Esophagus muscularis mucosa (tissue), 4 donors: ENCODE measurements around the gene RASSF1. TPM values are rescaled to one million over a fixed set of nuclear protein-coding genes. Genes with fewer than 3 reads are reported as not detected.
A peak's percentile ranks its signal among the peaks of the same experiment; 100 is the strongest.

Experiments
- DNase-seq: peaks from one replicate; pipeline ENCODE4 v3.0.0-alpha.2; 2017; ENCODE audit errors: extremely low spot score
- H3K27ac ChIP-seq, 4 donors: fragments of 200-600 bp; sonication (generic); replicated peaks in 1 of 4; 1 replicate in 3 of 4; 2 replicates in 1 of 4; pipeline ENCODE4 v1.5.1; 2016 to 2019; ENCODE audit warnings: mild to moderate bottlenecking in 1 of 4
- H3K27me3 ChIP-seq, 4 donors: fragments of 200-600 bp; sonication (generic); one replicate each; pipeline versions ENCODE4 v1.5.1 to v1.6.0; 2016 to 2019
- H3K36me3 ChIP-seq, 4 donors: fragments of 200-600 bp; sonication (generic); one replicate each; pipeline ENCODE4 v1.5.1; 2016 to 2019
- H3K4me1 ChIP-seq, 4 donors: fragments of 200-600 bp; sonication (generic); one replicate each; pipeline ENCODE4 v1.5.1; 2016 to 2019
- H3K4me3 ChIP-seq, 4 donors: fragments of 200-600 bp; sonication (generic); 1 replicate in 2 of 4; 2 replicates in 2 of 4; pipeline ENCODE4 v1.5.1; 2016 to 2019; ENCODE audit warnings: mild to moderate bottlenecking in 4 of 4, moderate library complexity in 1 of 4
- H3K9me3 ChIP-seq, 4 donors: fragments of 200-600 bp; sonication (generic); 1 replicate in 3 of 4; 2 replicates in 1 of 4; pipeline ENCODE4 v1.5.1; 2016 to 2019
- EP300 ChIP-seq: sonication (generic); formaldehyde crosslinking; IDR thresholded peaks from one replicate; pipeline ENCODE4 v1.6.1; 2017; ENCODE audit warnings: antibody characterized with exemption
- POLR2A ChIP-seq: fragments of 450-650 bp; IDR thresholded peaks from one replicate; pipeline ENCODE4 v1.6.1; 2017; ENCODE audit warnings: antibody characterized with exemption, moderate library complexity, mild to moderate bottlenecking, low read depth
- POLR2AphosphoS5 ChIP-seq, 2 donors: sonication (generic); formaldehyde crosslinking; IDR thresholded peaks; one replicate each; pipeline ENCODE4 v1.6.1; 2017; ENCODE audit warnings: antibody characterized with exemption in 2 of 2
- WGBS: methylation state at CpG from one replicate; pipeline ENCODE4 v1.1.5; 2018; 5-methylcytosine and 5-hydroxymethylcytosine counted together
- intact Hi-C: fragments of 100-400 bp; cut with DNase I; formaldehyde crosslinking; loops from one replicate; pipeline ENCODE4 v1.15.1; 2023
- total RNA-seq, 4 donors: library from RNA; depleted of rRNA; stranded (reverse); fragments of >200 nt; gene quantifications; one replicate each; pipeline versions ENCODE4 v1.1.0 to v1.2.1, GENCODE V29; 2016
- TF ChIP-seq, protein P1 (sequence below), 3 experiments: fragments of 200-600 bp in 2 of 3; fragments of 450-650 bp in 1 of 3; sonication (generic) in 2 of 3; IDR thresholded peaks; one replicate each; pipeline ENCODE4 v1.5.1; 2017 to 2019; ENCODE audit warnings: antibody characterized with exemption in 3 of 3, mild to moderate bottlenecking in 2 of 3, moderate library complexity in 1 of 3

Gene RASSF1
- total RNA-seq, 4 donors from 2014 or later = 28.7 to 44.2 (median 33.2) TPM

DNA sequence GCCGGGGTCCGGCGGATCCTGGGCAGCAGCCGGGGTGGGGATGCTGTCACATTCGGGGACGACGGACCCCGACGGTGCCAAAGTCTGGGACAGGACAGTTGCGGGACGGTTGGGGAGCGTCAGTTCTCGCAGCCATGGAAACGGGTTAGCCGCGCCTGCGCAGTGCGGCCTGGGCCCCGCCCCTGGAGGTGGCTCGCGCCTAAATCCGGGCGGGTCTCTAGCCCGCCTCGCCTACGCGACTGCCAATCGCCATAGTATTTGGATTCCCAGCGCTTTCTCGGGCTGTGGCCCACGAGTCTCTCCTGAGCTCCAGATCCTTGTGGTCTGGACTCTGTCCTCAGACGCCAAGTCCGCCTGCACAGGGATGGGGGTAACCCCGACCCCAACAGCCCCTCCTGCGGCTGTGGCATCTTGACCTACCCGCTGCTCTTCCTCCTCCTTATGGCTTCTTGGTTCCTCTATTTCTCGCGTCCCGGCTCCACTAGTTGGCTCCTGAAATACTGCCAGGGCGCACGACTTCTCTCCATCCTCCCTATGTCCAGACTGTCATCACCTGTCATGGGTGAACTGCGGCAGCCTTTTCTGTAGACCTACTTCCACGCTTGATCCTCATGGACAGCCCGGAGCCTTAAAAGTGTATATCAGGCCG lies 5.1 kb upstream of the RASSF1 start, which contains the start of gene ZMYND10:
Gene ZMYND10 (minus strand): TSS at position 147 of the 649 bp plus-strand sequence. CDS start 153 bp downstream, outside the sequence.
- Histone ChIP-seq H3K4me3 (peak within 1 kb of the TSS; percentile 33 to 57 (median 40)), H3K9me3 (no peaks in the 10 kb centered on the region), H3K4me1 (peaks cover 41 to 59% (median 56%) of the 10 kb centered on the region in 4 donors), H3K27ac (no peak within 1 kb of the TSS), H3K27me3 (peaks cover 0 to 3% (median 0%) of the 10 kb centered on the region in 4 donors), H3K36me3 (peaks cover 0 to 20% (median 13%) of the 10 kb centered on the region in 4 donors)
- DNase-seq = no peak
- WGBS = 26% methylated on average over 17 of the region's 45 CpGs
- intact Hi-C loops = loop anchor here (2.0 kb wide), 1 partner anchor 197 kb away; no protein-coding TSS in a partner anchor
- no peak for TF ChIP-seq EP300
- TF ChIP-seq, protein P1, sequence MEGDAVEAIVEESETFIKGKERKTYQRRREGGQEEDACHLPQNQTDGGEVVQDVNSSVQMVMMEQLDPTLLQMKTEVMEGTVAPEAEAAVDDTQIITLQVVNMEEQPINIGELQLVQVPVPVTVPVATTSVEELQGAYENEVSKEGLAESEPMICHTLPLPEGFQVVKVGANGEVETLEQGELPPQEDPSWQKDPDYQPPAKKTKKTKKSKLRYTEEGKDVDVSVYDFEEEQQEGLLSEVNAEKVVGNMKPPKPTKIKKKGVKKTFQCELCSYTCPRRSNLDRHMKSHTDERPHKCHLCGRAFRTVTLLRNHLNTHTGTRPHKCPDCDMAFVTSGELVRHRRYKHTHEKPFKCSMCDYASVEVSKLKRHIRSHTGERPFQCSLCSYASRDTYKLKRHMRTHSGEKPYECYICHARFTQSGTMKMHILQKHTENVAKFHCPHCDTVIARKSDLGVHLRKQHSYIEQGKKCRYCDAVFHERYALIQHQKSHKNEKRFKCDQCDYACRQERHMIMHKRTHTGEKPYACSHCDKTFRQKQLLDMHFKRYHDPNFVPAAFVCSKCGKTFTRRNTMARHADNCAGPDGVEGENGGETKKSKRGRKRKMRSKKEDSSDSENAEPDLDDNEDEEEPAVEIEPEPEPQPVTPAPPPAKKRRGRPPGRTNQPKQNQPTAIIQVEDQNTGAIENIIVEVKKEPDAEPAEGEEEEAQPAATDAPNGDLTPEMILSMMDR (IDR thresholded peaks at IDR 0.05) = no peak
- no peak for TF ChIP-seq POLR2A
- TF ChIP-seq POLR2AphosphoS5 (IDR thresholded peaks at IDR 0.05) = peak in 1 of 2 donors; percentile 12

GRCh38 chr3:50345008-50345407 lies 4.4 kb upstream of the RASSF1 start:
- peaks cover 0 to 20% (median 13%) of the 10 kb centered on the region in 4 donors for H3K36me3 ChIP-seq
- 67% methylated on average over 6 of the region's 8 CpGs for WGBS
- H3K27me3 ChIP-seq = peaks cover 0 to 3% (median 0%) of the 10 kb centered on the region in 4 donors
- H3K4me1 ChIP-seq = peaks cover 43 to 62% (median 58%) of the 10 kb centered on the region in 4 donors
- peak overlapping the region; percentile 33 to 57 (median 40) for H3K4me3 ChIP-seq
- TF ChIP-seq POLR2AphosphoS5 (IDR thresholded peaks at IDR 0.05) (no peak), EP300 (no peak), POLR2A (no peak)
- TF ChIP-seq, protein P1 (IDR thresholded peaks at IDR 0.05) = no peak
- H3K27ac ChIP-seq = no peak overlapping the region
- no peak for DNase-seq
- no peaks in the 10 kb centered on the region for H3K9me3 ChIP-seq
- intact Hi-C loops = no loop called here

GRCh38 chr3:50342813-50343633 lies 2.4 kb upstream of the RASSF1 start:
- intact Hi-C loops = no loop called here
- 90% methylated on average over 9 of the region's 13 CpGs for WGBS
- Histone ChIP-seq H3K9me3 (no peaks in the 10 kb centered on the region), H3K27me3 (peaks cover 0 to 3% (median 0%) of the 10 kb centered on the region in 4 donors), H3K4me1 (peaks cover 49 to 63% (median 60%) of the 10 kb centered on the region in 4 donors), H3K36me3 (peaks cover 0 to 7% (median 6%) of the 10 kb centered on the region in 4 donors), H3K27ac (no peak overlapping the region), H3K4me3 (no peak overlapping the region)
- DNase-seq = no peak
- TF ChIP-seq POLR2A (no peak), EP300 (no peak)
- TF ChIP-seq, protein P1 (IDR thresholded peaks at IDR 0.05) = no peak

DNA sequence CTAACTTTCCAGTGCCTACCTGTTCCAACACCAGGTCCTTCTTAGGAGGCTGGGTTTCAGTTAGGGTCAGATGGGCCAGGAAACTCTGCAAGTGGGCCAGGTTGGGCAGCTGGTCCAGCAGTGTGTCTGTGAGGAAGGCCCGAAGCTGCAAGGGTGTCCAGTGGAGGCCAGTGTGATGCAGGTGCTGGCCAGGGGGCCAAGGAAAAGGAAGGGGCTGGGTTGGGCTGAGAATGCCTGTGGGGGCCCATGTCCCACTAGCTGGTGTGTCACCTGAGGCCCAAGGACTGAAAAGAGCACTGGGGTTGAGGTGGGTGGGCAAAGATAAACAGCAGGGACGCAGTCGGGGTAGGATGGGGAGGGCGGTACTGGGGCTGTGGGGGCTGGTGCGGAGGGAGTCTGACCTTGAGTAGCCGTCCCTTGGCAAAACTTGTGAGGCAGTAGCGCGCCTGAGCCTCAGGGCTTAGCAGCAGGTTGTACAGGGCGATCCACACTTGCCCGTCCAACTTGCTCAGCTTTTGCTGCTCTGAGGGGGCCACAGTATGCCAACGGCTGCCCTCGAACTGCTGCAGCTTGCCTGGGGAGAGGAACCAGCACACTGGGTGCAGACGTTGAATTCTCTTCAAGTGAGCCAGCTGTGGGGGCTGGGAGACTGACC lies 1.5 kb upstream of the RASSF1 start:
- no peak for TF ChIP-seq POLR2A
- TF ChIP-seq, protein P1 (IDR thresholded peaks at IDR 0.05) = no peak
- no peak for TF ChIP-seq POLR2AphosphoS5 (IDR thresholded peaks at IDR 0.05)
- TF ChIP-seq EP300 = no peak
- H3K4me3 ChIP-seq = no peak overlapping the region
- WGBS = 91% methylated on average over 11 of the region's 13 CpGs
- peak overlapping the region in 1 of 4 donors; percentile 97 for H3K27ac ChIP-seq
- H3K9me3 ChIP-seq = no peaks in the 10 kb centered on the region
- intact Hi-C loops = no loop called here
- H3K27me3 ChIP-seq = peaks cover 0 to 3% (median 0%) of the 10 kb centered on the region in 4 donors
- no peak for DNase-seq
- H3K4me1 ChIP-seq = peaks cover 49 to 65% (median 60%) of the 10 kb centered on the region in 4 donors
- no peaks in the 10 kb centered on the region for H3K36me3 ChIP-seq
